HepG2 (cell line): Measurements from ENCODE around the gene NEURL3. TPM values are rescaled to one million over a fixed set of nuclear protein-coding genes. Genes with fewer than 3 reads are reported as not detected.
A peak's percentile ranks its signal among the peaks of the same experiment; 100 is the strongest.

ENCODE experiments used
- ATF6 ChIP-seq: sonication (generic); formaldehyde crosslinking; conservative IDR thresholded peaks from 2 replicates; pipeline ENCODE4 v1.4.0; 2020; ENCODE audit warnings: missing genetic modification reagents
- BRF2 ChIP-seq: sonication (generic); formaldehyde crosslinking; IDR thresholded peaks from 2 replicates; pipeline ENCODE4 v1.8.1; 2022; ENCODE audit warnings: mild to moderate bottlenecking, missing genetic modification reagents
- KLF12 ChIP-seq: sonication (generic); formaldehyde crosslinking; IDR thresholded peaks from 2 replicates; pipeline ENCODE4 v1.4.0; 2020; ENCODE audit warnings: missing genetic modification reagents, borderline replicate concordance
- MED8 ChIP-seq: sonication (generic); formaldehyde crosslinking; IDR thresholded peaks from 2 replicates; pipeline ENCODE4 v1.8.1; 2023; ENCODE audit warnings: mild to moderate bottlenecking, missing genetic modification reagents; ENCODE audit not compliant: insufficient replicate concordance
- NFRKB ChIP-seq: fragments of 450-650 bp; IDR thresholded peaks from 2 replicates; pipeline ENCODE4 v1.6.1; 2017
- PRMT3 ChIP-seq: sonication (generic); formaldehyde crosslinking; IDR thresholded peaks from 2 replicates; pipeline ENCODE4 v1.8.1; 2022; ENCODE audit warnings: low read depth, mild to moderate bottlenecking, moderate library complexity, missing genetic modification reagents, borderline replicate concordance
- RAD21 ChIP-seq: fragments of 450-650 bp; formaldehyde crosslinking; IDR thresholded peaks from 2 replicates; pipeline ENCODE4 v1.5.0; 2020; ENCODE audit warnings: mild to moderate bottlenecking
- RARA ChIP-seq: IDR thresholded peaks from 2 replicates; pipeline ENCODE4 v1.6.1; 2016; ENCODE audit warnings: missing genetic modification reagents, missing compliant biosample characterization
- REL ChIP-seq: sonication (generic); formaldehyde crosslinking; conservative IDR thresholded peaks from 2 replicates; pipeline ENCODE4 v1.8.0; 2022; ENCODE audit warnings: mild to moderate bottlenecking, missing genetic modification reagents, moderate library complexity
- RFX5 ChIP-seq: IDR thresholded peaks from 2 replicates; pipeline ENCODE4 v1.6.1; 2011; ENCODE audit warnings: low read depth, low read length, improper control_type of control experiment
- SMAD3 ChIP-seq: sonication (generic); formaldehyde crosslinking; IDR thresholded peaks from 2 replicates; pipeline ENCODE4 v1.4.0; 2020; ENCODE audit warnings: missing genetic modification reagents
- SRF ChIP-seq: IDR thresholded peaks from 2 replicates; pipeline ENCODE4 v1.6.1; 2011; ENCODE audit warnings: mild to moderate bottlenecking, low read depth, low read length, moderate library complexity
- ZNF350 ChIP-seq: sonication (generic); formaldehyde crosslinking; IDR thresholded peaks from 2 replicates; pipeline ENCODE4 v1.4.0; 2020; ENCODE audit warnings: mild to moderate bottlenecking, low read depth, missing genetic modification reagents, borderline replicate concordance
- ZNF354B ChIP-seq: sonication (generic); formaldehyde crosslinking; IDR thresholded peaks from 2 replicates; pipeline ENCODE4 v1.8.0; 2022; ENCODE audit warnings: mild to moderate bottlenecking, missing genetic modification reagents
- ZNF407 ChIP-seq: sonication (generic); formaldehyde crosslinking; IDR thresholded peaks from one replicate; pipeline ENCODE4 v1.5.1; 2020; ENCODE audit warnings: mild to moderate bottlenecking, missing genetic modification reagents; ENCODE audit errors: not compliant biosample characterization
- ZNF430 ChIP-seq: sonication (generic); formaldehyde crosslinking; IDR thresholded peaks from 2 replicates; pipeline ENCODE4 v1.9.0; 2021; ENCODE audit warnings: mild to moderate bottlenecking, missing genetic modification reagents
- ZNF652 ChIP-seq: IDR thresholded peaks from 2 replicates; pipeline ENCODE4 v1.6.1; 2016; ENCODE audit warnings: low read depth, borderline replicate concordance
- polyA plus RNA-seq, 8 experiments: library from polyadenylated mRNA; depleted of rRNA in 3 of 8; stranded (reverse) in 7 of 8; unstranded in 1 of 8; fragments of >200 nt; fragmentation: Illumina TruSeq in 4 of 8; extraction: Trizol in 4 of 8; gene quantifications; 2 replicates each; pipeline versions ENCODE4 v1.2.1 to v1.2.3, GENCODE V29; 2011 to 2016; ENCODE audit warnings: low read depth in 4 of 8, missing spikeins in 1 of 8, mixed read lengths in 1 of 8; ENCODE audit not compliant: insufficient read depth in 1 of 8
- total RNA-seq, 5 experiments: library from RNA; depleted of rRNA; stranded (reverse); fragments of >200 nt; fragmentation: Illumina TruSeq; extraction: Trizol; gene quantifications; 2 replicates each; pipeline ENCODE4 v1.2.3, GENCODE V29; 2016; ENCODE audit warnings: low read depth in 1 of 5

Gene NEURL3
- total and polyA plus RNA-seq, 2 of the 13 experiments (the other 11 are each of a cell fraction or from before 2014, with no cell fraction given): 0.16 to 1.2 TPM

- TF ChIP-seq ZNF407 (CRISPR knock-in tag) (peak; percentile 81), KLF12 (CRISPR knock-in tag) (no peak), MED8 (peak; percentile 86), ZNF350 (CRISPR knock-in tag) (peak; percentile 85; the same call in 1 of the 2 replicates), PRMT3 (CRISPR knock-in tag) (no peak), ZNF354B (CRISPR knock-in tag) (0 out of 2 replicates have a peak, but pooled peaks have one; percentile 34), ATF6 (CRISPR knock-in tag) (no peak), REL (CRISPR knock-in tag) (peak; percentile 97), RFX5 (no peak), RAD21 (CRISPR knock-in tag) (peak; percentile 99), BRF2 (CRISPR knock-in tag) (peak; percentile 92), SMAD3 (CRISPR knock-in tag) (peak; percentile 85; the same call in 1 of the 2 replicates), ZNF430 (CRISPR knock-in tag) (peak; percentile 96), SRF (peak; percentile 23; the same call in 1 of the 2 replicates), NFRKB (no peak), RARA (CRISPR knock-in tag) (peak; percentile 83), ZNF652 (CRISPR knock-in tag) (no peak)
Measured at GRCh38 chr2:96549967-96550786, 45.0 kb upstream of the NEURL3 start (continued).
